HCT116 (cell line): ENCODE measurements around the gene TST.

ENCODE experiments used
- CEBPB ChIP-seq: IDR thresholded peaks from 2 replicates; pipeline ENCODE4 v1.6.1; 2012; ENCODE audit warnings: low read depth
- MAX ChIP-seq: IDR thresholded peaks from 2 replicates; pipeline ENCODE4 v1.6.1; 2012
- POLR2A ChIP-seq: IDR thresholded peaks from 2 replicates; pipeline ENCODE4 v1.7.0; 2011; ENCODE audit warnings: borderline replicate concordance; ENCODE audit not compliant: insufficient read depth, insufficient read length; ENCODE audit errors: extremely low read depth
- REST ChIP-seq: IDR thresholded peaks from 2 replicates; pipeline ENCODE4 v1.6.1; 2012; ENCODE audit warnings: low read depth
- TF ChIP-seq, protein P1 (sequence below), 3 experiments: fragments of 200-600 bp in 1 of 3; sonication (generic) in 1 of 3; IDR thresholded peaks in 2 of 3; conservative IDR thresholded peaks in 1 of 3; 2 replicates each; pipeline ENCODE4 v1.5.1; 2012 to 2017; ENCODE audit warnings: low read depth in 2 of 3, low read length in 2 of 3, antibody characterized with exemption in 1 of 3, borderline replicate concordance in 1 of 3, control low read depth in 1 of 3, mild to moderate bottlenecking in 1 of 3, mixed read lengths in 1 of 3, mixed run types in 1 of 3, moderate library complexity in 1 of 3; ENCODE audit not compliant: insufficient read depth in 1 of 3

- TF ChIP-seq, protein P1, sequence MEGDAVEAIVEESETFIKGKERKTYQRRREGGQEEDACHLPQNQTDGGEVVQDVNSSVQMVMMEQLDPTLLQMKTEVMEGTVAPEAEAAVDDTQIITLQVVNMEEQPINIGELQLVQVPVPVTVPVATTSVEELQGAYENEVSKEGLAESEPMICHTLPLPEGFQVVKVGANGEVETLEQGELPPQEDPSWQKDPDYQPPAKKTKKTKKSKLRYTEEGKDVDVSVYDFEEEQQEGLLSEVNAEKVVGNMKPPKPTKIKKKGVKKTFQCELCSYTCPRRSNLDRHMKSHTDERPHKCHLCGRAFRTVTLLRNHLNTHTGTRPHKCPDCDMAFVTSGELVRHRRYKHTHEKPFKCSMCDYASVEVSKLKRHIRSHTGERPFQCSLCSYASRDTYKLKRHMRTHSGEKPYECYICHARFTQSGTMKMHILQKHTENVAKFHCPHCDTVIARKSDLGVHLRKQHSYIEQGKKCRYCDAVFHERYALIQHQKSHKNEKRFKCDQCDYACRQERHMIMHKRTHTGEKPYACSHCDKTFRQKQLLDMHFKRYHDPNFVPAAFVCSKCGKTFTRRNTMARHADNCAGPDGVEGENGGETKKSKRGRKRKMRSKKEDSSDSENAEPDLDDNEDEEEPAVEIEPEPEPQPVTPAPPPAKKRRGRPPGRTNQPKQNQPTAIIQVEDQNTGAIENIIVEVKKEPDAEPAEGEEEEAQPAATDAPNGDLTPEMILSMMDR (IDR thresholded peaks at IDR 0.05 in 2 of 3, conservative IDR thresholded peaks at IDR 0.05 in 1 of 3; ENCODE audit: borderline replicate concordance in 1 of 3, insufficient read depth in 1 of 3, low read depth in 2 of 3, low read length in 2 of 3), result peak in 1 of 3 experiments; percentile 25; a peak in 2 of 6 replicates
- TF ChIP-seq POLR2A (no peak), MAX (no peak), REST (no peak), CEBPB (no peak)
Measured at GRCh38 chr22:36991206-36991605, 28.0 kb downstream of the TST start.
